Activated CD8-positive, alpha-beta memory T cell treated with anti-CD3 and anti-CD28 coated beads, Interleukin-2, amount 50 U/mL, for 48 hours (primary cell): ENCODE data around the gene TGM6.

Experiments used
- DNase-seq: peaks from one replicate; pipeline ENCODE4 v3.0.0-alpha.2; 2020

The TGM6 gene

GRCh38 chr20:2380601-2381000, at the start of gene TGM6:
Gene TGM6 (plus strand): TSS chr20:2380901. CDS start chr20:2380969, 68 bp downstream.
- DNase-seq, result no peak

- DNase-seq, result peak; percentile 42
Measured at GRCh38 chr20:2331106-2331505, 49.6 kb upstream of the TGM6 start.

- DNase-seq, result peak; percentile 12
Measured at GRCh38 chr20:2331901-2332565, 48.7 kb upstream of the TGM6 start.

- DNase-seq, result peak; percentile 10
Measured at GRCh38 chr20:2332711-2333110, 48.0 kb upstream of the TGM6 start.

- DNase-seq, result peak; percentile 32
Measured at GRCh38 chr20:2333821-2334220, 46.9 kb upstream of the TGM6 start.

GRCh38 chr20:2335096-2335870, 45.4 kb upstream of the TGM6 start:
- DNase-seq, result peak; percentile 29

DNA sequence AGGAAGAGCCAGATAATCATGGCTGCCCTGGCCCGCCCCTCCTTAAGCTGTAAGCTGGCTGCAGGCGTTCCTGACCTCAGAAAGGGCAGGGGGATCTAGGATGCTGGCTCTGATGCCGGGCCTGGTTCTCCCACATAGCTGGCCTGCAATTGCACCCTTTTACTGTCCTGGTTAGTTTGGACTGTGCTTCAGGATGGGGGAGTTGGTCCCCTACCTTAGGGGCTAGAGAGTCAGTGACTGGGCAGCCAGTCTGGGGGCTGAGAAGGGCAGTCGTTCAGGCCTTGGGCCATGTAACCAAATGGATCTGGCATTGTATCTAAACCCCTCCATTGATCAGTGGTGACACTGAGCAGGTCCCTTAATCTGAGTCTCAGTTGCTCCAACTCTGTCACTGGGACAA, 44.2 kb upstream of the TGM6 start:
- no peak for DNase-seq

DNA sequence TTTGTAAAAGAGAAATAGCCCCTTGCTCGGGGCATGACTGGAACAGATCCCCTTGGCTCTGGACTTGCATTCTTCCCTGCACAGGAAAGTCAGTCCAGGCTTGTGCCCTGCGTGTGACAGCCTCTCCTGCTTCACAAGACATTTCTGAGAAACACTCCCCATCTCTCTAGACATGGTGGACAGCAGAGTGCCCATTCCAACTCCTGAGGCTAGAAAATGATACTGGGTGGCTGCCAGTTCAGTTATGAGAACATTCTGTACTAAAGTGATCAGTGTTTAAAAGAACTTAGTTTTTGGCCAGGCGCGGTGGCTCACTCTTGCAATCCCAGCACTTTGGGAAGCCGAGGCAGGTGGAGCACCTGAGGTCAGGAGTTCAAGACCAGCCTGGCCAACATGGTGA, 43.6 kb upstream of the TGM6 start:
- DNase-seq, result no peak

DNA sequence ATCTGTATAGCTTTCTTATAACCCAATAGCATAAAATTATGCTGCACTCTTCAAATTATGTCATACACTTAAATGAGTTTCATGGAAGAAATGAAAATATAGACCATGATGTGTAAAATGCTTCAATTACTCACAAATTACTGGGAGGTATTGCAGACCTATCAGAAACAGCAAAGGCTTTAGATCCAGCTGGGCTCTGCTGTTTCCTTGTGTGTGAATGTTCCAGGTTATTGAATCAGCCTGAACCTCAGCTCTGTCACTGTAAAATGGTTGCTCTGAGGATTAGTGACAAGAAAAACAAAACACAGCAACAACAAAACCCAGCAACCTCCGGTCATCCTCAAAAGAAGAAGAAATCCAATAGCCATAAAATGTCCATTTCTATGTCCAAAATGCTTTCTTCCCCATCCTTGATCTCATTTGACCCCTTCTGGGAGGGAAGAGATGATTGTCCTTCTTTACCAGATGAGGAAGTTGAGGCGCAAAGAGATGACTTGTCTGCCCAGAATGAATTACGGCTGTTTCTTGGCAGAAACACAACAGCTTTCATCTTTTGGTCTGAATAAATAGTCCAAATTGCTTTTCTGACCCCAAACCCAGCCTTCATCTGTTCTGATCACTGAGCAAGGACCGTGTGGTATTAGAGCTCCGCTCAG, 42.2 kb upstream of the TGM6 start:
- no peak for DNase-seq

GRCh38 chr20:2340136-2340535, 40.6 kb upstream of the TGM6 start:
- DNase-seq, result no peak

GRCh38 chr20:2340823-2341222, 39.9 kb upstream of the TGM6 start:
- no peak for DNase-seq

GRCh38 chr20:2341336-2341735, 39.4 kb upstream of the TGM6 start:
- DNase-seq, result no peak

- DNase-seq, result no peak
Measured at GRCh38 chr20:2342243-2342642, 38.5 kb upstream of the TGM6 start.

DNA sequence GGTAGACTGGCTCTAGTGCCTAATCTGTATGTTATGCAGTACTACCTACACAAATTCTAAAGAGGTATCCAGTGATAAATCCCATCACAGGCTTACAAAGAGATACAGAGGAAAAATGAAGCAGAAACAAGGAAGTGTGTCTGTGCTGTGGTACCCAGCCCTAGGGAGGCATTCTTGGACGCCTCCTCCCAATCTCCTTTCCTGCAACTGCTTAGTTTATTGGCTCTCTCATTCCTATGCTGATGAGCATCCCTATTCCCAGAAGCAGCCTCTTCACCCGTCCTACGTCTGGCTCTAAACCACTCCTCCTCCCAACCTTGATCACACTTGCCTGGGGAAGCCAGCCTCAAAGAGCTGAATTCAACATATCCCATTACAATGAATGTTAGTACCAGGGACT, 34.5 kb upstream of the TGM6 start:
- no peak for DNase-seq

- DNase-seq, result no peak
Measured at GRCh38 chr20:2348336-2348735, 32.4 kb upstream of the TGM6 start.

DNA sequence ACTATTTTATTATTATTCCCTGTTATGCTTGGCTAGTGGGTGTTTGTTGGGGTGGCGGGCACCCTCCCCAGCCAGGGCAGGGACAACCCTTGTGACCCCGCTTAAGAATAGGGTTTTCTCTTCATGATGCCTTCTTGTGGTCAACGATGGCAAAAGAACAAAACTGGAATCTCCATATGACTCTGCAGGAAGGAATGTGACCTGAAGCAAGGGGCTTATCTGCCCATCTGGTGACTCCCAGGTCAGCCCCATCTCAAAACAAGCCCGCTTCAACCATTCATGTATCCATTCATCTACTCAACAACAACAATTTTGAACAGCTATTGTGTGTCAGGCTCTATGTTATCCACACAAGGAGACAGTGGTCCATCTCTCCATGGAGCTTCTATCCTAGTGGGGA, 30.9 kb upstream of the TGM6 start:
- no peak for DNase-seq

DNA sequence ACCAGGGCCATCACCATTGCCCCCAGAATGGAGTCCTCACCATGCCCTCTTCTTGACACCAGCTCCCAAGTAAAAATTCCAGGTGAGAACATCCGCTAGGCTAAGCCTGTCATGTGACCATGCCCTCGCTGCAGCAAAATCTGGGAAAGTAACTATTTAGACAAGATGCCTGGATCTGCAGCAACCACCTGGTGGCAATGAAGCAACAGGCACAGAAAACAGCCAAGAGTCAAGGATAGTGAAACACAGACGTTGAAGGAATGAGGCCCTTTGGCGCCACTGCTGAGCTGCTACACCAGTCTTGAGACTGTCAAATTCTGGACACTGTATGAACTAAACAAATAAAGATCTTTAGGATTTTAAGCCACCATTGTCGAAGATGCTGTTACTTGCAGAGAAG, 30.1 kb upstream of the TGM6 start:
- DNase-seq, result no peak

DNA sequence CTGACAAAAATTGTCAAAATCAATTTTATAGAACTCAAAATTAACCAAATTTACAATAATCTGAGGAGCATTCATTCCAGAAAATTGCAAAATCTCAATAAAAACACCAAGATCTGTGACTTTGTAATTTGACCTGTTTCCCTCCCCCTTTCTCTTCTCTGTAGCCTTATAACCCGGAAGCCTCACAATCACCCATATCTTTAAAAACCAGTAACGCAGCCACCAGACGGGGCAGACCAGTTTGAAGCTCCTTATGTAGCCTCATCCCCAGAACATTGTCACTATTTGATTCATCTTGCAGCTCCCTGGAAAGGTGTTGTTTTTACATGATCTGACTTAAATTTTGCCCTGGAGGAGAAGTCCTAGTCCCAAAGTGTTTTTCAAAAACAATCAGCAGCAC, 27.5 kb upstream of the TGM6 start:
- DNase-seq, result no peak

GRCh38 chr20:2357114-2357513, 23.6 kb upstream of the TGM6 start:
- no peak for DNase-seq

GRCh38 chr20:2358006-2358405, 22.7 kb upstream of the TGM6 start:
- DNase-seq, result no peak

GRCh38 chr20:2361035-2361593, 19.6 kb upstream of the TGM6 start:
- DNase-seq, result no peak

GRCh38 chr20:2363187-2363586, 17.5 kb upstream of the TGM6 start:
- no peak for DNase-seq

GRCh38 chr20:2363587-2363986, 17.1 kb upstream of the TGM6 start:
- DNase-seq, result no peak

GRCh38 chr20:2364044-2364443, 16.7 kb upstream of the TGM6 start:
- no peak for DNase-seq
